Peyer's patch (tissue), 4 donors: ENCODE measurements around the gene IGF1R. TPM values are rescaled to one million over a fixed set of nuclear protein-coding genes. Genes with fewer than 3 reads are reported as not detected.
A peak's percentile ranks its signal among the peaks of the same experiment; 100 is the strongest.

Experiments used
- DNase-seq, 3 donors: peaks; one replicate each; pipeline ENCODE4 v3.0.0-alpha.2; 2017 to 2019
- H3K27ac ChIP-seq, 4 donors: fragments of 200-600 bp; sonication (generic); one replicate each; pipeline ENCODE4 v1.5.1; 2016 to 2019
- H3K27me3 ChIP-seq, 2 donors: fragments of 200-600 bp; sonication (generic); one replicate each; pipeline ENCODE4 v1.5.1; 2019
- H3K36me3 ChIP-seq, 3 donors: fragments of 200-600 bp; sonication (generic); one replicate each; pipeline ENCODE4 v1.5.1; 2016 to 2019
- H3K4me1 ChIP-seq, 4 donors: fragments of 200-600 bp; sonication (generic); one replicate each; pipeline ENCODE4 v1.5.1; 2016 to 2019
- H3K4me3 ChIP-seq, 4 donors: fragments of 200-600 bp; sonication (generic); 1 replicate in 3 of 4; 2 replicates in 1 of 4; pipeline ENCODE4 v1.5.1; 2016 to 2019; ENCODE audit warnings: mild to moderate bottlenecking in 1 of 4
- H3K9me3 ChIP-seq, 4 donors: fragments of 200-600 bp; sonication (generic); one replicate each; pipeline ENCODE4 v1.5.1; 2016 to 2019; ENCODE audit warnings: mild to moderate bottlenecking in 1 of 4
- POLR2A ChIP-seq, 2 donors: fragments of 450-650 bp; IDR thresholded peaks; one replicate each; pipeline ENCODE4 v1.5.1; 2017; ENCODE audit warnings: antibody characterized with exemption in 2 of 2, mild to moderate bottlenecking in 2 of 2, moderate library complexity in 2 of 2
- total RNA-seq, 4 donors: library from RNA; depleted of rRNA; stranded (reverse); fragments of >200 nt; gene quantifications; one replicate each; pipeline ENCODE4 v1.1.0, GENCODE V29; 2016
- TF ChIP-seq, protein P1 (sequence below), 6 experiments: fragments of 450-650 bp in 4 of 6; fragments of 200-600 bp in 2 of 6; sonication (generic) in 1 of 6; IDR thresholded peaks; one replicate each; pipeline ENCODE4 v1.5.1; 2017 to 2019; ENCODE audit warnings: antibody characterized with exemption in 6 of 6, mild to moderate bottlenecking in 3 of 6, moderate library complexity in 1 of 6

The IGF1R gene
- total RNA-seq, 4 donors from 2014 or later, result 29.6 to 176 (median 88.1) TPM

DNA sequence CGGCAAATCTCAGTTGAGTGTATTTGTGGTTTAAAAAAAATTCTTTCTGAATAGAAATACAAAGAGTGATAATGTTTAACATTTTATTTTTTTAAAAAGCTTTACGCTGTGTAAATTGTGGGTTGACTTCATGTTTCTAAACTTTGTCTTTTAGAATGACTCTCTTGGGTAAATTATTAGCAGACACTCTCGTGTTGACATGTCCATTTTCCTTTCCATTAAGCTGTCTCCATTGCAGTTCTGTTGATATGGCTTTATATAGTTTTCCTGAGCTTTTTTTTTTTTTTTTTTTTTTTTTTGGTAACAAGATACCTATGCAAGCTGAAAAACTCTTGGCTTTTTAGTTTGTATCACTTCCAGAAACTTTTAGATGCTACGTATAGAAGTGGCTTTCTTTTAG is 92.6 kb downstream of the IGF1R start:
- Histone ChIP-seq H3K4me3 (no peak overlapping the region), H3K9me3 (no peaks in the 10 kb centered on the region), H3K27ac (no peak overlapping the region), H3K27me3 (no peaks in the 10 kb centered on the region), H3K36me3 (no peaks in the 10 kb centered on the region), H3K4me1 (peaks cover 0 to 23% (median 6%) of the 10 kb centered on the region in 4 donors)
- DNase-seq, result no peak
- TF ChIP-seq, protein P1, sequence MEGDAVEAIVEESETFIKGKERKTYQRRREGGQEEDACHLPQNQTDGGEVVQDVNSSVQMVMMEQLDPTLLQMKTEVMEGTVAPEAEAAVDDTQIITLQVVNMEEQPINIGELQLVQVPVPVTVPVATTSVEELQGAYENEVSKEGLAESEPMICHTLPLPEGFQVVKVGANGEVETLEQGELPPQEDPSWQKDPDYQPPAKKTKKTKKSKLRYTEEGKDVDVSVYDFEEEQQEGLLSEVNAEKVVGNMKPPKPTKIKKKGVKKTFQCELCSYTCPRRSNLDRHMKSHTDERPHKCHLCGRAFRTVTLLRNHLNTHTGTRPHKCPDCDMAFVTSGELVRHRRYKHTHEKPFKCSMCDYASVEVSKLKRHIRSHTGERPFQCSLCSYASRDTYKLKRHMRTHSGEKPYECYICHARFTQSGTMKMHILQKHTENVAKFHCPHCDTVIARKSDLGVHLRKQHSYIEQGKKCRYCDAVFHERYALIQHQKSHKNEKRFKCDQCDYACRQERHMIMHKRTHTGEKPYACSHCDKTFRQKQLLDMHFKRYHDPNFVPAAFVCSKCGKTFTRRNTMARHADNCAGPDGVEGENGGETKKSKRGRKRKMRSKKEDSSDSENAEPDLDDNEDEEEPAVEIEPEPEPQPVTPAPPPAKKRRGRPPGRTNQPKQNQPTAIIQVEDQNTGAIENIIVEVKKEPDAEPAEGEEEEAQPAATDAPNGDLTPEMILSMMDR (IDR thresholded peaks at IDR 0.05), result no peak
- TF ChIP-seq POLR2A (IDR thresholded peaks at IDR 0.05), result no peak

DNA sequence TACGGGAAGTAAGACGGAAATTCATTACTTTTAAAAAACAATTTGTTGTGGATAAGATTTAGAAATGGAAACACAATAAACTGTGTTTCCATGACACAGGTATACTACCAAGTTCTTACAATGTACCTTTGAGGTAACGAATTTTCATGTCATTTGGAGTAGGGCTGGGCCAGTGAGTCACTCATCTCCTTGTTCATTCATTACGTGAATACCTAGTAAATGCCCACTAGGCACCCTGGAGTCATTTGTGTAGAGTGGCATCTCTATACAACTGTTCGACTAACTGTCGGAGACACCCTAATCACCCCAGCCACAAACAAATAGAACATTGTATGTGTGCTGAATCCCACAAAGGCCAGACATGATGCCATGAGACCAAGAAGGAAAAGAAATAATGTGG is 94.8 kb downstream of the IGF1R start:
- H3K27ac ChIP-seq, result no peak overlapping the region

GRCh38 chr15:98744506-98744905 is 96.2 kb downstream of the IGF1R start:
- DNase-seq, result no peak
- no peak overlapping the region for H3K27ac ChIP-seq
- peaks cover 0 to 21% (median 6%) of the 10 kb centered on the region in 4 donors for H3K4me1 ChIP-seq
- no peaks in the 10 kb centered on the region for H3K36me3 ChIP-seq
- TF ChIP-seq POLR2A (IDR thresholded peaks at IDR 0.05), result no peak
- TF ChIP-seq, protein P1 (IDR thresholded peaks at IDR 0.05), result no peak
- no peaks in the 10 kb centered on the region for H3K9me3 ChIP-seq
- H3K4me3 ChIP-seq, result no peak overlapping the region
- H3K27me3 ChIP-seq, result no peaks in the 10 kb centered on the region

More for the DNA sequence above, 94.8 kb downstream of the IGF1R start:
- no peaks in the 10 kb centered on the region for H3K9me3 ChIP-seq
- DNase-seq, result no peak
- no peaks in the 10 kb centered on the region for H3K27me3 ChIP-seq
- no peaks in the 10 kb centered on the region for H3K36me3 ChIP-seq
- TF ChIP-seq POLR2A (IDR thresholded peaks at IDR 0.05), result no peak
- TF ChIP-seq, protein P1 (IDR thresholded peaks at IDR 0.05), result no peak
- peaks cover 0 to 21% (median 6%) of the 10 kb centered on the region in 4 donors for H3K4me1 ChIP-seq
- no peak overlapping the region for H3K4me3 ChIP-seq

GRCh38 chr15:98745179-98745578 is 96.8 kb downstream of the IGF1R start:
- DNase-seq, result peak in 1 of 3 donors; percentile 75
- H3K27ac ChIP-seq, result peak overlapping the region in 1 of 4 donors; percentile 45
- H3K4me1 ChIP-seq, result peaks cover 0 to 21% (median 6%) of the 10 kb centered on the region in 4 donors
- TF ChIP-seq POLR2A (IDR thresholded peaks at IDR 0.05), result peak in 1 of 2 donors; percentile 34
- TF ChIP-seq, protein P1 (IDR thresholded peaks at IDR 0.05), result no peak
- no peaks in the 10 kb centered on the region for H3K27me3 ChIP-seq
- no peak overlapping the region for H3K4me3 ChIP-seq
- H3K9me3 ChIP-seq, result no peaks in the 10 kb centered on the region
- H3K36me3 ChIP-seq, result no peaks in the 10 kb centered on the region

- no peaks in the 10 kb centered on the region for H3K9me3 ChIP-seq
- DNase-seq, result no peak
- H3K27me3 ChIP-seq, result no peaks in the 10 kb centered on the region
- peak overlapping the region in 1 of 4 donors; percentile 45 for H3K27ac ChIP-seq
- H3K36me3 ChIP-seq, result no peaks in the 10 kb centered on the region
- H3K4me1 ChIP-seq, result peaks cover 0 to 21% (median 6%) of the 10 kb centered on the region in 4 donors
- TF ChIP-seq, protein P1 (IDR thresholded peaks at IDR 0.05), result no peak
- TF ChIP-seq POLR2A (IDR thresholded peaks at IDR 0.05), result no peak
- no peak overlapping the region for H3K4me3 ChIP-seq
Measured at GRCh38 chr15:98745650-98746374, 97.5 kb downstream of the IGF1R start.
